HepG2 (cell line): Measurements from ENCODE around the gene PHACTR3. TPM values are rescaled to one million over a fixed set of nuclear protein-coding genes. Genes with fewer than 3 reads are reported as not detected.

Experiments
- ATAC-seq: fragments of 200-7000 bp; cut with Tn5 transposase; 3 replicates; pipeline ENCODE4 v1.9.1; 2020; ENCODE audit warnings: mild to moderate bottlenecking, moderate library complexity
- BruUV-seq: library from RNA; stranded (reverse); fragments of 400-500 nt; replicated peaks from 2 replicates; lab custom pipeline; 2021; lab: Mats Ljungman, UMichigan
- CTCF ChIA-PET: fragments of 300-600 bp; formaldehyde crosslinking; extraction: SDS; loops from one replicate; lab custom pipeline; 2021; ENCODE audit warnings: low total read pairs, inconsistent platforms, low intra/inter-chr PET ratio; lab: Yijun Ruan, JAX
- POLR2A ChIA-PET: fragments of 350-600 bp; sonication (Branson Sonifier 250); formaldehyde crosslinking; loops from one replicate; lab custom pipeline; 2020; ENCODE audit warnings: antibody characterized with exemption, inconsistent platforms; lab: Yijun Ruan, JAX
- DNase-seq: peaks from one replicate; pipeline ENCODE4 v3.0.0-alpha.2; 2015; ENCODE audit warnings: low spot score
- FAIRE-seq: peaks from 3 replicates; lab custom pipeline; 2011; peaks lifted over from hg19 to GRCh38; lab: Jason Lieb, UNC
- H2AFZ ChIP-seq: one replicate; pipeline ENCODE4 v1.6.1; 2011; ENCODE audit warnings: low read length, inconsistent platforms
- H3K27ac ChIP-seq: fragments of 300-600 bp; 3 replicates; pipeline ENCODE4 v1.8.0; 2011; ENCODE audit warnings: mixed run types, mild to moderate bottlenecking, mixed read lengths, low read length, inconsistent platforms; ENCODE audit not compliant: insufficient read depth; ENCODE audit errors: extremely low read length
- H3K27me3 ChIP-seq, 2 experiments: fragments of 200-600 bp in 1 of 2; 2 replicates in 1 of 2; 3 replicates in 1 of 2; pipeline versions ENCODE4 v1.6.0 to v1.8.0; 2011; ENCODE audit warnings: low read length in 2 of 2, mild to moderate bottlenecking in 2 of 2, moderate library complexity in 2 of 2, inconsistent platforms in 1 of 2; ENCODE audit not compliant: insufficient read depth in 2 of 2, control insufficient read depth in 1 of 2
- H3K36me3 ChIP-seq, 2 experiments: fragments of 200-600 bp in 1 of 2; replicated peaks in 1 of 2; 2 replicates in 1 of 2; 3 replicates in 1 of 2; pipeline versions ENCODE4 v1.5.1 to v1.8.0; 2011; ENCODE audit warnings: low read length in 2 of 2, inconsistent platforms in 1 of 2; ENCODE audit not compliant: insufficient read depth in 2 of 2, control insufficient read depth in 1 of 2
- H3K4me1 ChIP-seq: 2 replicates; pipeline ENCODE4 v1.5.1; 2012; ENCODE audit warnings: low read length, inconsistent platforms; ENCODE audit not compliant: insufficient read depth
- H3K4me2 ChIP-seq: 2 replicates; pipeline ENCODE4 v1.6.0; 2011; ENCODE audit warnings: low read depth, low read length, inconsistent platforms
- H3K4me3 ChIP-seq, 3 experiments: fragments of 200-600 bp in 1 of 3; sonication (generic), shearing (Covaris generic) in 1 of 3; replicated peaks in 1 of 3; 2 replicates each; pipeline ENCODE4 v1.5.1; 2011 to 2016; ENCODE audit warnings: low read length in 3 of 3, inconsistent platforms in 2 of 3, low read depth in 2 of 3, mild to moderate bottlenecking in 2 of 3, control low read depth in 1 of 3, mixed read lengths in 1 of 3; ENCODE audit not compliant: insufficient read depth in 1 of 3
- H3K79me2 ChIP-seq: one replicate; pipeline ENCODE4 v1.6.1; 2011; ENCODE audit warnings: low read length, inconsistent platforms; ENCODE audit not compliant: insufficient read depth
- H3K9ac ChIP-seq: 2 replicates; pipeline ENCODE4 v1.6.0; 2011; ENCODE audit warnings: mild to moderate bottlenecking, low read depth, low read length, inconsistent platforms; ENCODE audit not compliant: insufficient read depth
- H3K9me3 ChIP-seq: 2 replicates; pipeline ENCODE4 v1.5.1; 2012; ENCODE audit warnings: mild to moderate bottlenecking, low read length
- H4K20me1 ChIP-seq: 2 replicates; pipeline ENCODE4 v1.6.0; 2011; ENCODE audit warnings: inconsistent platforms, mild to moderate bottlenecking, low read length, moderate library complexity; ENCODE audit not compliant: insufficient read depth
- CHD2 ChIP-seq: IDR thresholded peaks from 2 replicates; pipeline ENCODE4 v1.6.1; 2011; ENCODE audit warnings: low read depth, low read length, improper control_type of control experiment
- GZF1 ChIP-seq: sonication (generic); formaldehyde crosslinking; IDR thresholded peaks from 2 replicates; pipeline ENCODE4 v1.5.1; 2020; ENCODE audit warnings: mild to moderate bottlenecking, missing genetic modification reagents
- IKZF1 ChIP-seq: fragments of 450-650 bp; IDR thresholded peaks from 2 replicates; pipeline ENCODE4 v1.7.1; 2016
- MZF1 ChIP-seq: sonication (generic); formaldehyde crosslinking; IDR thresholded peaks from 2 replicates; pipeline ENCODE4 v1.8.1; 2023; ENCODE audit warnings: mild to moderate bottlenecking, missing genetic modification reagents, borderline replicate concordance
- POLR2AphosphoS5 ChIP-seq: IDR thresholded peaks from 2 replicates; pipeline ENCODE4 v1.6.1; 2012; ENCODE audit warnings: low read depth, low read length
- THAP9 ChIP-seq: sonication (generic); formaldehyde crosslinking; IDR thresholded peaks from 2 replicates; pipeline ENCODE4; 2020; ENCODE audit warnings: missing genetic modification reagents, mild to moderate bottlenecking, borderline replicate concordance
- ZHX2 ChIP-seq, 2 experiments: sonication (generic) in 1 of 2; formaldehyde crosslinking in 1 of 2; IDR thresholded peaks; 2 replicates each; pipeline versions ENCODE4 v1.6.1 to v1.9.0; 2014 to 2022; ENCODE audit warnings: antibody characterized with exemption in 1 of 2, borderline replicate concordance in 1 of 2, inconsistent platforms in 1 of 2, low read depth in 1 of 2, missing genetic modification reagents in 1 of 2
- ZNF577 ChIP-seq: sonication (generic); formaldehyde crosslinking; IDR thresholded peaks from 2 replicates; pipeline ENCODE4 v1.4.0; 2020; ENCODE audit warnings: mild to moderate bottlenecking, low read depth, missing genetic modification reagents, borderline replicate concordance
- ZNF614 ChIP-seq: IDR thresholded peaks from 2 replicates; pipeline ENCODE4 v1.6.1; 2018; ENCODE audit warnings: missing biosample characterization, missing genetic modification reagents, inconsistent platforms, borderline replicate concordance
- ZNF816 ChIP-seq: sonication (generic); formaldehyde crosslinking; IDR thresholded peaks from 2 replicates; pipeline ENCODE4 v1.8.0; 2022; ENCODE audit warnings: missing genetic modification reagents, mild to moderate bottlenecking, borderline replicate concordance
- ZNF850 ChIP-seq: sonication (generic); formaldehyde crosslinking; conservative IDR thresholded peaks from 2 replicates; pipeline ENCODE4 v1.9.0; 2021; ENCODE audit warnings: mild to moderate bottlenecking, missing genetic modification reagents
- WGBS: methylation state at CpG from one replicate; pipeline ENCODE4 v1.1.6; 2017; ENCODE audit warnings: low lambda C conversion rate; 5-methylcytosine and 5-hydroxymethylcytosine counted together
- in situ Hi-C: cut with HindIII; loops from 2 replicates; pipeline ENCODE4 v1.10.0; 2017; ENCODE audit warnings: low pct_unique_long_range_greater_than_20kb; ENCODE audit not compliant: extremely low pct_ligation_motif_present
- intact Hi-C: fragments of 100-400 bp; cut with micrococcal nuclease; formaldehyde crosslinking; loops from one replicate; pipeline ENCODE4 v1.10.0; 2022; ENCODE audit not compliant: unreplicated experiment
- polyA plus RNA-seq, 8 experiments: library from polyadenylated mRNA; depleted of rRNA in 3 of 8; stranded (reverse) in 7 of 8; unstranded in 1 of 8; fragments of >200 nt; fragmentation: Illumina TruSeq in 4 of 8; extraction: Trizol in 4 of 8; gene quantifications; 2 replicates each; pipeline versions ENCODE4 v1.2.1 to v1.2.3, GENCODE V29; 2011 to 2016; ENCODE audit warnings: low read depth in 4 of 8, missing spikeins in 1 of 8, mixed read lengths in 1 of 8; ENCODE audit not compliant: insufficient read depth in 1 of 8
- total RNA-seq, 5 experiments: library from RNA; depleted of rRNA; stranded (reverse); fragments of >200 nt; fragmentation: Illumina TruSeq; extraction: Trizol; gene quantifications; 2 replicates each; pipeline ENCODE4 v1.2.3, GENCODE V29; 2016; ENCODE audit warnings: low read depth in 1 of 5

PHACTR3 gene
- total and polyA plus RNA-seq, 2 of the 13 experiments (the other 11 are each of a cell fraction or from before 2014, with no cell fraction given): not detected

GRCh38 chr20:59804347-59804746 is 200.0 kb downstream of the PHACTR3 start:
- no peak for ATAC-seq
- BruUV-seq: no TSS peak
- WGBS: 35% methylated on average over 5 of the region's 5 CpGs
- peaks cover 7 to 47% of the 10 kb centered on the region in 2 experiments for H3K27me3 ChIP-seq
- TF ChIP-seq GZF1 (CRISPR knock-in tag) (no peak), ZNF816 (CRISPR knock-in tag) (no peak), IKZF1 (no peak), CHD2 (no peak), THAP9 (no peak), MZF1 (CRISPR knock-in tag) (no peak), ZNF614 (CRISPR knock-in tag) (no peak), ZHX2 (IDR thresholded peaks at IDR 0.05; ENCODE audit: low read depth) (no peak), ZHX2 (CRISPR knock-in tag; IDR thresholded peaks at IDR 0.05; ENCODE audit: borderline replicate concordance) (no peak), ZNF577 (CRISPR knock-in tag) (no peak), POLR2AphosphoS5 (no peak), ZNF850 (CRISPR knock-in tag) (no peak)
- TF ChIP-seq, all 625 proteins: peak for 0
- DNase-seq (no peak), FAIRE-seq (no peak)
- intact Hi-C loops (no loop called here), in situ Hi-C loops (no loop called here)
- H3K4me3 ChIP-seq: no peak overlapping the region
- CTCF ChIA-PET: no interaction called here
- no peak overlapping the region for H3K9ac ChIP-seq
- no peaks in the 10 kb centered on the region for H3K36me3 ChIP-seq
- POLR2A ChIA-PET: no interaction called here
- H3K4me2 ChIP-seq: no peak overlapping the region
- H3K9me3 ChIP-seq: peaks cover 18% of the 10 kb centered on the region
- no peaks in the 10 kb centered on the region for H3K4me1 ChIP-seq
- no peak overlapping the region for H3K27ac ChIP-seq
- no peaks in the 10 kb centered on the region for H4K20me1 ChIP-seq
- no peaks in the 10 kb centered on the region for H3K79me2 ChIP-seq
- H2AFZ ChIP-seq: no peak overlapping the region
